ENCODE results near the gene SDK1.

Gene SDK1

DNA sequence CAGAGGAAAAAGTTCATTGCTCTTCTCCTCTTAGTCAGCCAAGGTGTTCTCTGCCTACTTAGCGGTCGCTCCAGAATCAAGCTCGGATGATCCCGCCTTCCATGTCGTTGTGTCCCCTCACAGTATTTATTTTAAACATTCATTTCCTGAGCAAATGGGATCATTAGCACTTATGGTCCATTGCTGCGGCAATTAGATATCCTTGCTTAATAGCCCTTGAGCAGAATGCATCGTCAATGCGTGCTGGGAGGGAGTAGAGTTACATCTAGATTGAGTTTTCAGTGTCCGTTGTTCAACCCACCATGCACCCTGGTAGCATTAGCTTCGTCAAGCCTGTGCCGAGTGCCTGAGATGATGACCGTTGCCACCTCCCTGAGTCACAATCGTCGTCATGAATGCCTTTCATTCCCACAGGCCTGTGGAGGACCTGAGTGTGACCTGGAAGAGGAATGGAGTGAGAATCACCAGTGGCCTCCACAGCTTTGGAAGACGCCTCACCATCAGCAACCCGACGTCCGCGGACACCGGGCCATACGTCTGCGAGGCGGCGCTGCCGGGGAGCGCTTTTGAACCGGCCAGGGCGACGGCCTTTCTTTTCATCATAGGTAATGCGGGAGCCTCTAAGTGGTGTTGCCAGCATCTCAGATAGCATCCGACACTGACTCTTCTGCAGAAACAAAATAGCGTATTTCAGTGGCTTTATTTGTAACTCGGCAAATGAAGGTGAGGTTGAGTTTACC, 650.4 kb downstream of the SDK1 start:
- no peaks in the 10 kb centered on the region for H3K4me1 ChIP-seq (ENCODE audit: control insufficient read depth in 1 of 2, insufficient read depth in 1 of 2, low read depth in 1 of 2, low read length in 1 of 2)
- no peak for TF ChIP-seq CTCF (IDR thresholded peaks at IDR 0.05)

GRCh38 chr7:3953133-3953532, 652.1 kb downstream of the SDK1 start:
- no peaks in the 10 kb centered on the region for H3K27me3 ChIP-seq
- no peaks in the 10 kb centered on the region for H3K9me3 ChIP-seq
- no peaks in the 10 kb centered on the region for H3K4me1 ChIP-seq (ENCODE audit: control insufficient read depth in 1 of 2, insufficient read depth in 1 of 2, low read depth in 1 of 2, low read length in 1 of 2)
- H3K4me3 ChIP-seq (ENCODE audit: low read depth in 1 of 2, low read length in 1 of 2), result no peak overlapping the region
- H3K36me3 ChIP-seq, result no peaks in the 10 kb centered on the region
- H3K27ac ChIP-seq, result no peak overlapping the region
- TF ChIP-seq CTCF (IDR thresholded peaks at IDR 0.05), result no peak

More for the DNA sequence above, 650.4 kb downstream of the SDK1 start:
- no peaks in the 10 kb centered on the region for H3K27me3 ChIP-seq
- no peaks in the 10 kb centered on the region for H3K9me3 ChIP-seq
- no peaks in the 10 kb centered on the region for H3K36me3 ChIP-seq
- H3K4me3 ChIP-seq (ENCODE audit: low read depth in 1 of 2, low read length in 1 of 2), result no peak overlapping the region
- no peak overlapping the region for H3K27ac ChIP-seq

DNA sequence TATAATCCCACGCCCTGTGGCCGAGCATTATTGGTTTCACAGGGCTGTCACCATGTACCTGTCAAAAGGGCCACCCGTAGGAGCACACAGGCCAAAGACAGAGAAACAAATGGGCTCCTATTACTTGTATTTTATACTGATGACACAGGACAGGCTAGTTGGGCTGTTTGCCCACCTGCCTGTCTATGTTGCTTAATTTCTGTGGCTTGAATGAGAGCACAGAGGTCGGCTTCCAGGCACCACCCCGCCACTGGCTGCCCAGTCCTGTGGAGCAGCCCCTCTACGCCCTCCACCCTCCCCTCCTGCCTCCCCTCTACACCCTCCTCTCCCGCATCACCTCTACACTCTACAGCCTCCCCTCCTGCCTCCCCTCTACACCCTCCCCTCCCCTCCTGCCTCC, 652.9 kb downstream of the SDK1 start:
- Histone ChIP-seq H3K4me3 (ENCODE audit: low read depth in 1 of 2, low read length in 1 of 2) (no peak overlapping the region), H3K4me1 (ENCODE audit: control insufficient read depth in 1 of 2, insufficient read depth in 1 of 2, low read depth in 1 of 2, low read length in 1 of 2) (no peaks in the 10 kb centered on the region), H3K9me3 (no peaks in the 10 kb centered on the region), H3K36me3 (no peaks in the 10 kb centered on the region), H3K27ac (no peak overlapping the region), H3K27me3 (no peaks in the 10 kb centered on the region)
- no peak for TF ChIP-seq CTCF (IDR thresholded peaks at IDR 0.05)

DNA sequence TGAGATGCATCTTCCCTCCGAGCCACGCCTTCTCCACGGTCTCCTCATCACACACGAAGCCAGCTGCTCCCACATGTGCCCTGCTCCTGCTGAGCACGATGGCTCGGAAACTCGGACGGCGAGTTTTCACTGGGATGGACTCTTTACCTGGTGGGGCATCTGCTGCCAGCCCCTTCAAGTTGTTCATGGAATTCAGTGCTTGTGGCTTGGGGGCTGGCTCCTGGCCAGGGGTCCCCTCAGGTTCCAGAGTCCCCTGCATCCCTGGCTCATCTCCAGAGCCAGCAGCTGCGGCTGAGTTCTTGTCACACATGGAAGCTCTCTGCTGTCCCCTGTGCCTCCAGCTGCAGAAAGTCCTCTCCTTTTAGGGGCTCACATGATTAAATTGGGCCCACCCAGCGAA, 654.0 kb downstream of the SDK1 start:
- Histone ChIP-seq H3K27me3 (no peaks in the 10 kb centered on the region), H3K36me3 (no peaks in the 10 kb centered on the region), H3K27ac (no peak overlapping the region), H3K4me1 (ENCODE audit: control insufficient read depth in 1 of 2, insufficient read depth in 1 of 2, low read depth in 1 of 2, low read length in 1 of 2) (no peaks in the 10 kb centered on the region), H3K4me3 (ENCODE audit: low read depth in 1 of 2, low read length in 1 of 2) (no peak overlapping the region), H3K9me3 (no peaks in the 10 kb centered on the region)
- no peak for TF ChIP-seq CTCF (IDR thresholded peaks at IDR 0.05)

- Histone ChIP-seq H3K4me1 (ENCODE audit: control insufficient read depth in 1 of 2, insufficient read depth in 1 of 2, low read depth in 1 of 2, low read length in 1 of 2) (no peaks in the 10 kb centered on the region), H3K27ac (no peak overlapping the region), H3K4me3 (ENCODE audit: low read depth in 1 of 2, low read length in 1 of 2) (no peak overlapping the region), H3K9me3 (no peaks in the 10 kb centered on the region), H3K27me3 (no peaks in the 10 kb centered on the region), H3K36me3 (no peaks in the 10 kb centered on the region)
- no peak for TF ChIP-seq CTCF (IDR thresholded peaks at IDR 0.05)
Observed at GRCh38 chr7:3955751-3956696, 655.0 kb downstream of the SDK1 start.
